ENCODE measurements around the gene TPP1.

Gene TPP1

DNA sequence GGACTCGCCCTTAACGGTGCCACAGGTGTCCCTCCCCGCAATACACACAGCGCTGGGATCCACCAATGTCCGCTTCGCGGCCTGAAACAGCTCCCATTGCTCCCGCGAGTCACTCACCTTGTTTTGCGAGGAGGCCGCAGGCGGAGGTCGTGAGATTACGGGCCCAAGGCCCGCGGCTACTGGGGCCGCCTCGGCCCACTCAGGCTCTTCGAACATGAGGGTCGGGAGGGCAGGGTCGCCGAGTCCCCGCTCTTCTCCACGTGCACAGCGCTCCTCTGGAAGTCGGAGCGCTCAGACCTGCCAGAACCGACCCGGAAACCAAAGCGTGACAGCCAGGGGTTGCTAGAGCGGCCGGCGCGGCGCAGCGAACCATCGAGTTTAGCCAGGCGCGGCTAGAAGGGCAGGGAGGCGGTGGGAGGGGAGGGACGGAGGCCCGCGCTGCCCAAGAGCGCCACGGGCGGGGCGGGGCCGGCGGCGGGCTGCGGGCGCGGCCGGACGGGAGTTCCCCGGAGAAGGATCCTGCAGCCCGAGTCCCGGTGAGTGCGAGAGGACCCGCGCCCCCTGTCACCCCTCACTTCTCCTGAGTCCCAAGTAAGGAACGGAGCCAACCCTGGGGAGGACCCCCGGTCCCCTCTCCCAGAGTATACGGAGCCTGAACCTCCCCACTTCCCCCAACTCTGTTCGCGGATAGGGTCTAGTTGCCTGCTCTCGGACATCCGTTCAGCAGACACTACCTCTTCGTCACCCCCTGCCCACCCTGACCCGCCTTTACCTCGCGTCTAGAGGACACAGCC lies 15.7 kb downstream of the TPP1 start, which contains the start of the genes ILK and RRP8:
TSS of gene ILK (plus strand) at position 488 of the 794 bp plus-strand sequence. CDS start 498 bp downstream, outside the sequence.
TSS of gene RRP8 (minus strand) at position 330 of the 794 bp plus-strand sequence. CDS start at position 216, 114 bp downstream.
- Histone ChIP-seq H3K4me1 (ENCODE audit: low read length) (peaks cover 44% of the 10 kb centered on the region), H3K9me2 (replicated peaks; ENCODE audit: insufficient read depth, low read length) (no peaks in the 10 kb centered on the region), H3K27ac (ENCODE audit: low read length) (peak within 1 kb of the TSS; percentile 44; the same call in 1 of the 2 replicates), H3K9me3 (replicated peaks; ENCODE audit: insufficient read depth, low read length) (no peaks in the 10 kb centered on the region), H3K36me3 (replicated peaks; ENCODE audit: insufficient read depth, low read length) (peaks cover 10% of the 10 kb centered on the region; the same call in 1 of the 2 replicates), H3K4me3 (ENCODE audit: low read length) (peak within 1 kb of the TSS; percentile 96), H3K27me3 (replicated peaks; ENCODE audit: insufficient read depth, low read length) (no peaks in the 10 kb centered on the region), H3K9ac (ENCODE audit: low read length) (peak within 1 kb of the TSS; percentile 86), H2AFZ (ENCODE audit: low read length) (peak within 1 kb of the TSS; percentile 92), H3K79me2 (ENCODE audit: low read length) (peaks cover 79% of the 10 kb centered on the region), H4K20me1 (ENCODE audit: insufficient read depth, low read length) (peaks cover 6% of the 10 kb centered on the region; the same call in 1 of the 2 replicates), H3K4me2 (ENCODE audit: low read depth, low read length) (peak within 1 kb of the TSS; percentile 95), H3F3A (ENCODE audit: insufficient read depth, low read length) (peaks cover 29% of the 10 kb centered on the region)
- no peak for TF ChIP-seq EZH2 (optimal IDR thresholded peaks at IDR 0.05; ENCODE audit: low read depth, low read length)
- TF ChIP-seq, protein P1, sequence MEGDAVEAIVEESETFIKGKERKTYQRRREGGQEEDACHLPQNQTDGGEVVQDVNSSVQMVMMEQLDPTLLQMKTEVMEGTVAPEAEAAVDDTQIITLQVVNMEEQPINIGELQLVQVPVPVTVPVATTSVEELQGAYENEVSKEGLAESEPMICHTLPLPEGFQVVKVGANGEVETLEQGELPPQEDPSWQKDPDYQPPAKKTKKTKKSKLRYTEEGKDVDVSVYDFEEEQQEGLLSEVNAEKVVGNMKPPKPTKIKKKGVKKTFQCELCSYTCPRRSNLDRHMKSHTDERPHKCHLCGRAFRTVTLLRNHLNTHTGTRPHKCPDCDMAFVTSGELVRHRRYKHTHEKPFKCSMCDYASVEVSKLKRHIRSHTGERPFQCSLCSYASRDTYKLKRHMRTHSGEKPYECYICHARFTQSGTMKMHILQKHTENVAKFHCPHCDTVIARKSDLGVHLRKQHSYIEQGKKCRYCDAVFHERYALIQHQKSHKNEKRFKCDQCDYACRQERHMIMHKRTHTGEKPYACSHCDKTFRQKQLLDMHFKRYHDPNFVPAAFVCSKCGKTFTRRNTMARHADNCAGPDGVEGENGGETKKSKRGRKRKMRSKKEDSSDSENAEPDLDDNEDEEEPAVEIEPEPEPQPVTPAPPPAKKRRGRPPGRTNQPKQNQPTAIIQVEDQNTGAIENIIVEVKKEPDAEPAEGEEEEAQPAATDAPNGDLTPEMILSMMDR (IDR thresholded peaks at IDR 0.05; ENCODE audit: low read length): no peak
- TF ChIP-seq EZH2phosphoT487 (IDR thresholded peaks at IDR 0.05; ENCODE audit: low read length): no peak
- DNase-seq: peak; percentile 92

GRCh38 chr11:6602096-6602940 lies 16.9 kb downstream of the TPP1 start:
- Histone ChIP-seq H2AFZ (ENCODE audit: low read length) (peak overlapping the region; percentile 82; the same call in 1 of the 2 replicates), H3K4me2 (ENCODE audit: low read depth, low read length) (peak overlapping the region; percentile 95), H3K27ac (ENCODE audit: low read length) (no peak overlapping the region), H3K4me3 (ENCODE audit: low read length) (peak overlapping the region; percentile 96), H3K27me3 (replicated peaks; ENCODE audit: insufficient read depth, low read length) (no peaks in the 10 kb centered on the region), H3K9me3 (replicated peaks; ENCODE audit: insufficient read depth, low read length) (no peaks in the 10 kb centered on the region), H3K9me2 (replicated peaks; ENCODE audit: insufficient read depth, low read length) (no peaks in the 10 kb centered on the region), H3K36me3 (replicated peaks; ENCODE audit: insufficient read depth, low read length) (peaks cover 10% of the 10 kb centered on the region; the same call in 1 of the 2 replicates), H4K20me1 (ENCODE audit: insufficient read depth, low read length) (peaks cover 9% of the 10 kb centered on the region; the same call in 1 of the 2 replicates), H3K9ac (ENCODE audit: low read length) (peak overlapping the region; percentile 86), H3K79me2 (ENCODE audit: low read length) (peaks cover 76% of the 10 kb centered on the region), H3F3A (ENCODE audit: insufficient read depth, low read length) (peaks cover 22% of the 10 kb centered on the region), H3K4me1 (ENCODE audit: low read length) (peaks cover 33% of the 10 kb centered on the region)
- DNase-seq: no peak
- TF ChIP-seq, protein P1 (IDR thresholded peaks at IDR 0.05; ENCODE audit: low read length): no peak
- TF ChIP-seq EZH2phosphoT487 (IDR thresholded peaks at IDR 0.05; ENCODE audit: low read length) (no peak), EZH2 (optimal IDR thresholded peaks at IDR 0.05; ENCODE audit: low read depth, low read length) (no peak)

DNA sequence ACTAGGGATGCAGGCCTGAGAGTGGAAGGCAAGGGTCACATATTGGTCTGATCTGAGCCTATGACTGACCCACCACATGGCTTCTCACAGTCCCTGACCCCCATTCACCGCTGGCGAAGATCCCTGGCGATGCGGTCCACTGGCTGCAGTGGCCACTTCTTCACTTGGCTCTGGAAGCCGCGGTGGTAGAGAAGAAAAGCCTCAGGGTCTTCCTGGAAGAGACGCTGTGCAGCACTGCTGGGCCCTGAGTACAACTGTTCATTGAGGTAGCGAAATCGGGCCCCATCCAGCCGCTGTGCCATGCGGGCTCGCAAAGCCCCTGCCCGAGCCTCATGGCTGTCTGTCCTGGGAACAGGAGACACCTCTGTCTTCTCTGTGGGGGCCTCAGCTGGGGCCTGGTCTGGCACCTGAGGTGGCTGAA lies 18.2 kb downstream of the TPP1 start:
- no peaks in the 10 kb centered on the region for H3K9me2 ChIP-seq (replicated peaks; ENCODE audit: insufficient read depth, low read length)
- no peaks in the 10 kb centered on the region for H3K9me3 ChIP-seq (replicated peaks; ENCODE audit: insufficient read depth, low read length)
- no peak overlapping the region for H3K9ac ChIP-seq (ENCODE audit: low read length)
- no peak overlapping the region for H3K27ac ChIP-seq (ENCODE audit: low read length)
- H2AFZ ChIP-seq (ENCODE audit: low read length): no peak overlapping the region
- peaks cover 9% of the 10 kb centered on the region; the same call in 1 of the 2 replicates for H4K20me1 ChIP-seq (ENCODE audit: insufficient read depth, low read length)
- H3K4me3 ChIP-seq (ENCODE audit: low read length): no peak overlapping the region
- TF ChIP-seq EZH2 (optimal IDR thresholded peaks at IDR 0.05; ENCODE audit: low read depth, low read length) (no peak), EZH2phosphoT487 (IDR thresholded peaks at IDR 0.05; ENCODE audit: low read length) (no peak)
- TF ChIP-seq, protein P1 (IDR thresholded peaks at IDR 0.05; ENCODE audit: low read length): no peak
- DNase-seq: no peak
- H3K4me2 ChIP-seq (ENCODE audit: low read depth, low read length): no peak overlapping the region
- peaks cover 21% of the 10 kb centered on the region for H3K4me1 ChIP-seq (ENCODE audit: low read length)
- peaks cover 88% of the 10 kb centered on the region for H3K79me2 ChIP-seq (ENCODE audit: low read length)
- H3K27me3 ChIP-seq (replicated peaks; ENCODE audit: insufficient read depth, low read length): no peaks in the 10 kb centered on the region
- peaks cover 10% of the 10 kb centered on the region; the same call in 1 of the 2 replicates for H3K36me3 ChIP-seq (replicated peaks; ENCODE audit: insufficient read depth, low read length)
- H3F3A ChIP-seq (ENCODE audit: insufficient read depth, low read length): peaks cover 11% of the 10 kb centered on the region
